ENCODE data around the gene KRTAP12-2.
"Not testable (repeated sequence)": the region's sequence is repeated elsewhere in the genome, so short reads cannot be mapped to it uniquely, and the experiment has no call there.

KRTAP12-2 gene

GRCh38 chr21:44686843-44687561, 20.3 kb upstream of the KRTAP12-2 start:
- no peak for DNase-seq (ENCODE audit: low read depth)
- no peak overlapping the region for H3K4me3 ChIP-seq (ENCODE audit: low read length)
- TF ChIP-seq CTCF (IDR thresholded peaks at IDR 0.05; ENCODE audit: insufficient read depth, low read depth, low read length, missing control alignments), result no peak

GRCh38 chr21:44686000-44686781, 19.5 kb upstream of the KRTAP12-2 start:
- no peak for DNase-seq (ENCODE audit: low read depth)
- H3K4me3 ChIP-seq (ENCODE audit: low read length), result no peak overlapping the region
- no peak for TF ChIP-seq CTCF (IDR thresholded peaks at IDR 0.05; ENCODE audit: insufficient read depth, low read depth, low read length, missing control alignments)

GRCh38 chr21:44685050-44685449, 18.3 kb upstream of the KRTAP12-2 start:
- H3K4me3 ChIP-seq (ENCODE audit: low read length); DNase-seq (ENCODE audit: low read depth): not testable (repeated sequence)

- DNase-seq (ENCODE audit: low read depth), result no peak
- no peak overlapping the region for H3K4me3 ChIP-seq (ENCODE audit: low read length)
- no peak for TF ChIP-seq CTCF (IDR thresholded peaks at IDR 0.05; ENCODE audit: insufficient read depth, low read depth, low read length, missing control alignments)
Observed at GRCh38 chr21:44684483-44684882, 17.8 kb upstream of the KRTAP12-2 start.

GRCh38 chr21:44684077-44684476, 17.4 kb upstream of the KRTAP12-2 start:
- no peak for TF ChIP-seq CTCF (IDR thresholded peaks at IDR 0.05; ENCODE audit: insufficient read depth, low read depth, low read length, missing control alignments)
- H3K4me3 ChIP-seq (ENCODE audit: low read length), result no peak overlapping the region
- DNase-seq (ENCODE audit: low read depth), result no peak

- no peak overlapping the region for H3K4me3 ChIP-seq (ENCODE audit: low read length)
- TF ChIP-seq CTCF (IDR thresholded peaks at IDR 0.05; ENCODE audit: insufficient read depth, low read depth, low read length, missing control alignments), result no peak
- no peak for DNase-seq (ENCODE audit: low read depth)
Observed at GRCh38 chr21:44682580-44683151, 15.9 kb upstream of the KRTAP12-2 start.

GRCh38 chr21:44681861-44682579, 15.3 kb upstream of the KRTAP12-2 start, which contains the start of gene KRTAP12-1:
Gene KRTAP12-1 (minus strand): TSS chr21:44682163. CDS start chr21:44682123, 40 bp downstream.
- no peak for DNase-seq (ENCODE audit: low read depth)
- no peak within 1 kb of the TSS for H3K4me3 ChIP-seq (ENCODE audit: low read length)
- TF ChIP-seq CTCF (IDR thresholded peaks at IDR 0.05; ENCODE audit: insufficient read depth, low read depth, low read length, missing control alignments), result no peak
